ENCODE results near the gene TBX2. TPM values are rescaled to one million over a fixed set of nuclear protein-coding genes. Genes with fewer than 3 reads are reported as not detected.
A peak's percentile ranks its signal among the peaks of the same experiment; 100 is the strongest.

TBX2 gene
- total and polyA plus RNA-seq, 9 of the 15 experiments (the other 6 are each of a cell fraction or from before 2014, with no cell fraction given): 0.18 TPM; not detected in 8

GRCh38 chr17:61402073-61402541 is 2.5 kb downstream of the TBX2 start:
- no peak overlapping the region for H3K27ac ChIP-seq (ENCODE audit: extremely low read depth, low read depth, low read length)
- no peak for FAIRE-seq
- intact Hi-C loops (cut with micrococcal nuclease): no loop called here
- no TSS peak for BruUV-seq (replicated peaks)
- H3K9me1 ChIP-seq (ENCODE audit: control insufficient read depth, insufficient read depth, low read length): no peaks in the 10 kb centered on the region
- TF ChIP-seq USF1 (CRISPR knock-in tag; IDR thresholded peaks at IDR 0.05) (no peak), ZBTB11 (CRISPR knock-in tag; IDR thresholded peaks at IDR 0.05) (peak in 1 of 3 experiments; percentile 96; a peak in 2 of 6 replicates)
- in situ Hi-C loops (cut with MboI): no loop called here
- H3K4me2 ChIP-seq (ENCODE audit: insufficient read depth, low read length): no peak overlapping the region
- POLR2A ChIA-PET: no interaction called here
- H3K4me1 ChIP-seq (replicated peaks in 1 of 2; ENCODE audit: control insufficient read depth in 2 of 2, insufficient read depth in 2 of 2, low read length in 2 of 2): peaks cover 0 to 10% of the 10 kb centered on the region in 2 experiments; a peak in 2 of 5 replicates
- no peak overlapping the region for H3K9ac ChIP-seq (ENCODE audit: insufficient read depth in 1 of 2, low read depth in 2 of 2, low read length in 2 of 2)
- peaks cover 7 to 52% of the 10 kb centered on the region in 2 experiments; a peak in 3 of 5 replicates for H3K27me3 ChIP-seq (ENCODE audit: control insufficient read depth in 2 of 2, insufficient read depth in 2 of 2, low read length in 2 of 2)
- CTCF ChIA-PET (ENCODE audit: low intra/inter-chr PET ratio): no interaction called here
- WGBS (ENCODE audit: insufficient coverage, low coverage, missing lambda C conversion rate): 3% methylated on average over 10 of the region's 11 CpGs
- no peak overlapping the region for H3K4me3 ChIP-seq
- no peak overlapping the region for H2AFZ ChIP-seq (ENCODE audit: low read depth, low read length)
- no peaks in the 10 kb centered on the region for H4K20me1 ChIP-seq (replicated peaks; ENCODE audit: control insufficient read depth, insufficient read depth, low read length)
- H3K9me3 ChIP-seq (replicated peaks; ENCODE audit: control insufficient read depth, insufficient read depth, low read depth, low read length): no peaks in the 10 kb centered on the region
- H3K36me3 ChIP-seq (ENCODE audit: control insufficient read depth, insufficient read depth, low read length): no peaks in the 10 kb centered on the region
- ATAC-seq: no peak
- DNase-seq (ENCODE audit: extremely low read depth in 1 of 4, low spot score in 3 of 4): no peak
- no peaks in the 10 kb centered on the region for H3K79me2 ChIP-seq (ENCODE audit: control insufficient read depth, insufficient read depth, low read length)
